Activated CD8-positive, alpha-beta T cell treated with anti-CD3 and anti-CD28 coated beads for 36 hours (primary cell): ENCODE measurements around the gene MAJIN. TPM values are rescaled to one million over a fixed set of nuclear protein-coding genes. Genes with fewer than 3 reads are reported as not detected.

Experiments used
- ATAC-seq: fragments of 200-7000 bp; cut with Tn5 transposase; one replicate; pipeline ENCODE4 v1.10.0; 2021; ENCODE audit warnings: mild to moderate bottlenecking, moderate library complexity
- CTCF ChIA-PET: fragments of 350-600 bp; sonication (Branson Sonifier 250); formaldehyde crosslinking; loops from one replicate; lab custom pipeline; 2021; ENCODE audit warnings: antibody characterized with exemption; lab: Charles Lee
- POLR2A ChIA-PET: fragments of 350-600 bp; sonication (Branson Sonifier 250); formaldehyde crosslinking; loops from one replicate; lab custom pipeline; 2021; ENCODE audit warnings: antibody characterized with exemption; lab: Charles Lee
- DNase-seq: peaks from one replicate; pipeline ENCODE4 v3.0.0-alpha.2; 2020
- H3K27ac Mint-ChIP-seq: one replicate; pipeline ENCODE4 v1.8.0; 2021; ENCODE audit warnings: mild to moderate bottlenecking, mixed read lengths
- H3K27me3 Mint-ChIP-seq: one replicate; pipeline ENCODE4 v1.8.0; 2021; ENCODE audit warnings: mixed read lengths
- H3K36me3 Mint-ChIP-seq: one replicate; pipeline ENCODE4 v1.8.0; 2021; ENCODE audit warnings: low read depth, mixed read lengths
- H3K4me1 Mint-ChIP-seq: one replicate; pipeline ENCODE4 v1.8.0; 2021; ENCODE audit warnings: low read depth, mixed read lengths
- H3K4me3 Mint-ChIP-seq: one replicate; pipeline ENCODE4 v1.8.0; 2021; ENCODE audit warnings: mild to moderate bottlenecking, moderate library complexity, mixed read lengths
- H3K9me3 Mint-ChIP-seq: one replicate; pipeline ENCODE4 v1.8.0; 2021; ENCODE audit warnings: mixed read lengths
- CTCF ChIP-seq: fragments of 200-600 bp; IDR thresholded peaks from one replicate; pipeline ENCODE4 v1.8.0; 2022; ENCODE audit warnings: antibody characterized with exemption, mild to moderate bottlenecking
- intact Hi-C: fragments of 100-400 bp; cut with micrococcal nuclease; formaldehyde crosslinking; loops from one replicate; pipeline ENCODE4 v1.10.0; 2022
- total RNA-seq, 2 experiments: library from RNA; stranded (reverse); gene quantifications; one replicate each; pipeline ENCODE4 v1.2.3, GENCODE V29; 2021

Gene MAJIN
- total RNA-seq, 2 experiments from 2014 or later: not detected

GRCh38 chr11:64970731-64971151 is 1.2 kb downstream of the MAJIN start:
- peaks cover 41% of the 10 kb centered on the region for H3K4me1 Mint-ChIP-seq
- ChIA-PET CTCF (no interaction called here), POLR2A (no interaction called here)
- ATAC-seq (peak; percentile 78), DNase-seq (peak; percentile 57)
- H3K27me3 Mint-ChIP-seq: peaks cover 2% of the 10 kb centered on the region
- H3K4me3 Mint-ChIP-seq: peak overlapping the region; percentile 49
- TF ChIP-seq CTCF: no peak
- intact Hi-C loops: no loop called here
- peaks cover 2% of the 10 kb centered on the region for H3K36me3 Mint-ChIP-seq
- H3K9me3 Mint-ChIP-seq: no peaks in the 10 kb centered on the region
- peak overlapping the region; percentile 82 for H3K27ac Mint-ChIP-seq

GRCh38 chr11:64969209-64969608 is 2.7 kb downstream of the MAJIN start:
- Mint-ChIP-seq H3K9me3 (no peaks in the 10 kb centered on the region), H3K4me3 (no peak overlapping the region), H3K36me3 (peaks cover 2% of the 10 kb centered on the region), H3K27ac (peak overlapping the region; percentile 36), H3K4me1 (peaks cover 40% of the 10 kb centered on the region), H3K27me3 (peaks cover 4% of the 10 kb centered on the region)
- POLR2A ChIA-PET: no interaction called here
- DNase-seq (no peak), ATAC-seq (no peak)
- intact Hi-C loops: no loop called here
- CTCF ChIA-PET: no interaction called here
- TF ChIP-seq CTCF: no peak

GRCh38 chr11:64967375-64967774 is 4.5 kb downstream of the MAJIN start:
- intact Hi-C loops: no loop called here
- Mint-ChIP-seq H3K4me1 (peaks cover 36% of the 10 kb centered on the region), H3K4me3 (no peak overlapping the region), H3K27me3 (peaks cover 4% of the 10 kb centered on the region), H3K9me3 (no peaks in the 10 kb centered on the region), H3K36me3 (peaks cover 2% of the 10 kb centered on the region), H3K27ac (no peak overlapping the region)
- CTCF ChIA-PET: interaction anchor here (1.0 kb wide), 1 partner anchor 119 kb away, joined by 3 read pairs; no protein-coding TSS in a partner anchor
- POLR2A ChIA-PET: no interaction called here
- DNase-seq: peak; percentile 7
- no peak for TF ChIP-seq CTCF
- ATAC-seq: peak; percentile 37

- TF ChIP-seq CTCF: no peak
- Mint-ChIP-seq H3K27ac (no peak overlapping the region), H3K4me1 (peaks cover 14% of the 10 kb centered on the region), H3K27me3 (peaks cover 2% of the 10 kb centered on the region), H3K36me3 (no peaks in the 10 kb centered on the region), H3K4me3 (no peak overlapping the region), H3K9me3 (no peaks in the 10 kb centered on the region)
- ChIA-PET POLR2A (interaction anchor here (0.6 kb wide), 1 partner anchor 83 kb away, joined by 3 read pairs; no protein-coding TSS in a partner anchor), CTCF (interaction anchor here (1.1 to 1.7 kb wide), 2 partner anchors 34 to 51 kb away, joined by 3 to 4 read pairs; partner anchors contain the start of genes ARL2 and BATF2)
- intact Hi-C loops: no loop called here
- ATAC-seq (no peak), DNase-seq (no peak)
These were observed 8.8 kb downstream of the MAJIN start for GRCh38 chr11:64963072-64963631.

GRCh38 chr11:64960719-64961118 is 11.2 kb downstream of the MAJIN start:
- CTCF ChIA-PET: no interaction called here
- peaks cover 2% of the 10 kb centered on the region for H3K27me3 Mint-ChIP-seq
- peaks cover 4% of the 10 kb centered on the region for H3K4me1 Mint-ChIP-seq
- H3K4me3 Mint-ChIP-seq: no peak overlapping the region
- POLR2A ChIA-PET: no interaction called here
- no peak for TF ChIP-seq CTCF
- intact Hi-C loops: no loop called here
- no peak overlapping the region for H3K27ac Mint-ChIP-seq
- H3K9me3 Mint-ChIP-seq: no peaks in the 10 kb centered on the region
- no peak for ATAC-seq
- DNase-seq: no peak
- no peaks in the 10 kb centered on the region for H3K36me3 Mint-ChIP-seq
